DND-41 (cell line): ENCODE data around the gene PRKACG.

ENCODE experiments used
- ATAC-seq: fragments of 200-7000 bp; cut with Tn5 transposase; 3 replicates; pipeline ENCODE4 v1.9.1; 2021; ENCODE audit warnings: low read depth; ENCODE audit not compliant: insufficient read depth
- DNase-seq: peaks from one replicate; pipeline ENCODE4 v3.0.0-alpha.2; 2020
- H2AFZ ChIP-seq: 2 replicates; pipeline ENCODE4 v1.6.0; 2012; ENCODE audit warnings: low read depth, low read length
- H3K27ac ChIP-seq: 2 replicates; pipeline ENCODE4 v1.5.1; 2012; ENCODE audit warnings: low read length, inconsistent platforms
- H3K27me3 ChIP-seq: fragments of 200-600 bp; sonication (generic); 2 replicates; pipeline ENCODE4 v1.6.0; 2012; ENCODE audit warnings: low read length, mild to moderate bottlenecking, inconsistent platforms; ENCODE audit not compliant: insufficient read depth, poor library complexity
- H3K36me3 ChIP-seq: 2 replicates; pipeline ENCODE4 v1.5.1; 2012; ENCODE audit warnings: low read length, inconsistent platforms; ENCODE audit not compliant: insufficient read depth
- H3K4me1 ChIP-seq: 2 replicates; pipeline ENCODE4 v1.5.1; 2012; ENCODE audit warnings: mild to moderate bottlenecking, low read length; ENCODE audit not compliant: insufficient read depth
- H3K4me2 ChIP-seq: 2 replicates; pipeline ENCODE4 v1.6.0; 2012; ENCODE audit warnings: mild to moderate bottlenecking, moderate library complexity, low read length, inconsistent platforms; ENCODE audit not compliant: insufficient read depth
- H3K4me3 ChIP-seq, 2 experiments: fragments of 200-600 bp in 1 of 2; shearing (Covaris generic) in 1 of 2; 2 replicates each; pipeline ENCODE4 v1.5.1; 2012 to 2016; ENCODE audit warnings: inconsistent platforms in 2 of 2, low read length in 2 of 2, mild to moderate bottlenecking in 2 of 2, low read depth in 1 of 2, moderate library complexity in 1 of 2
- H3K79me2 ChIP-seq: 2 replicates; pipeline ENCODE4 v1.6.0; 2012; ENCODE audit warnings: low read length, inconsistent platforms; ENCODE audit not compliant: insufficient read depth
- H3K9ac ChIP-seq: 2 replicates; pipeline ENCODE4 v1.6.0; 2012; ENCODE audit warnings: low read depth, mild to moderate bottlenecking, inconsistent platforms, low read length, moderate library complexity
- H3K9me3 ChIP-seq: 2 replicates; pipeline ENCODE4 v1.5.1; 2012; ENCODE audit warnings: low read length, moderate library complexity, mild to moderate bottlenecking, inconsistent platforms; ENCODE audit not compliant: insufficient read depth, severe bottlenecking
- H4K20me1 ChIP-seq: 2 replicates; pipeline ENCODE4 v1.6.0; 2012; ENCODE audit warnings: low read length; ENCODE audit not compliant: insufficient read depth
- EZH2 ChIP-seq: IDR thresholded peaks from 3 replicates; pipeline ENCODE4 v1.6.1; 2012; ENCODE audit warnings: borderline replicate concordance, low read depth, mild to moderate bottlenecking, moderate library complexity, low read length, inconsistent platforms; ENCODE audit not compliant: severe bottlenecking
- TF ChIP-seq, protein P1 (sequence below): IDR thresholded peaks from 2 replicates; pipeline ENCODE4 v1.5.1; 2012; ENCODE audit warnings: borderline replicate concordance, low read length, moderate library complexity, mild to moderate bottlenecking; ENCODE audit not compliant: poor library complexity, severe bottlenecking; ENCODE audit errors: extremely low read depth

Gene PRKACG

DNA sequence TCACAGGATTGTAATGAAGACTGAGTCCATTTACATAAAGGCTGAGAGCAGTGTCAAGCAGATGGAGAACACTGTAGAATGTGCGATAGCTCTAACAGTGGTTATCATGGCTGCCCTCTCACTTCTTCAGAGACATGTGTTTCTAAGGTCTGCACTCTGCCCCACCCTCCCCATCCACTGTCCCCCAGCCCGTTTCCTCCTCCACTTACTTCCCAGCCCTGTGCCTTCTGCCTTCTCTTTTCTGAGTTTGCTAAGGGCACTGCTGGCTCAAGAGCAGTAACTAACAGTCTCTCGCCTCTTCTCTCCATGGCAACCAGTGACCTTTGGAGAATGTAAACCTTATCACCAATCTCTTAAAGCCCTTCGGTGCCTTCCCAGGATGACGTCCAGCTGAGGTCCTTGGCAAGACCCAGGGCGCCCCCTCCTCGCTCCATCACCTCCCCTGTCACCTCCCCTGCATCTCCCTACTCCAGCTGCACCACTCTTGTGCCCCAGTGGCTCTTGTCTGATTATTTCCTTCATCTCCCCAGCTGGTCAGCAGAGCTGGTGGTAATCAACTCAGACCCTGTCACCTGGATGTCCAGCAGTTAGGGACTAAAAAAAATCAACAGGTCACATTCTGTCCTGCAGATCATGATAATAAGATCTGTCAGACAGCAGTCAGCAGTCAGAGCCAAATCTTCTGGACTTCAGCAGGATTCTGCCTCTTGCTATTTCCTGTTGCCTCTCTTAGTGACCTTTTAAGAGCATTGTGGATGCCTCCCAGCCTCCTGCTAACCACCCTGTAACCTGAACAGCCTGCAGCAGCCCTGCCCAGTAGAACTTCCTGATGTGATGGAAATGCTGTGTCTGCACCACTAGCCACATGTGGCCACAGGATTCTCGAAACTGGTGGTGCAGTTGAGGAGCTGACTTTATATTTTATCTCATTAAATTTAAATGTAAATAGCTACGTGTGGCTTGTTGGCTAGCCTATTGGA, 30.6 kb upstream of the PRKACG start:
- Histone ChIP-seq H3K27ac (no peak overlapping the region), H3K36me3 (peaks cover 11% of the 10 kb centered on the region), H3K4me2 (no peak overlapping the region), H3K9ac (no peak overlapping the region), H3K27me3 (no peaks in the 10 kb centered on the region), H3K9me3 (no peaks in the 10 kb centered on the region), H3K4me3 (no peak overlapping the region), H3K4me1 (no peaks in the 10 kb centered on the region), H3K79me2 (peaks cover 10% of the 10 kb centered on the region; the same call in 1 of the 2 replicates), H2AFZ (no peak overlapping the region), H4K20me1 (no peaks in the 10 kb centered on the region; the same call in 1 of the 2 replicates)
- DNase-seq (no peak), ATAC-seq (no peak)
- no peak for TF ChIP-seq EZH2
- TF ChIP-seq, protein P1, sequence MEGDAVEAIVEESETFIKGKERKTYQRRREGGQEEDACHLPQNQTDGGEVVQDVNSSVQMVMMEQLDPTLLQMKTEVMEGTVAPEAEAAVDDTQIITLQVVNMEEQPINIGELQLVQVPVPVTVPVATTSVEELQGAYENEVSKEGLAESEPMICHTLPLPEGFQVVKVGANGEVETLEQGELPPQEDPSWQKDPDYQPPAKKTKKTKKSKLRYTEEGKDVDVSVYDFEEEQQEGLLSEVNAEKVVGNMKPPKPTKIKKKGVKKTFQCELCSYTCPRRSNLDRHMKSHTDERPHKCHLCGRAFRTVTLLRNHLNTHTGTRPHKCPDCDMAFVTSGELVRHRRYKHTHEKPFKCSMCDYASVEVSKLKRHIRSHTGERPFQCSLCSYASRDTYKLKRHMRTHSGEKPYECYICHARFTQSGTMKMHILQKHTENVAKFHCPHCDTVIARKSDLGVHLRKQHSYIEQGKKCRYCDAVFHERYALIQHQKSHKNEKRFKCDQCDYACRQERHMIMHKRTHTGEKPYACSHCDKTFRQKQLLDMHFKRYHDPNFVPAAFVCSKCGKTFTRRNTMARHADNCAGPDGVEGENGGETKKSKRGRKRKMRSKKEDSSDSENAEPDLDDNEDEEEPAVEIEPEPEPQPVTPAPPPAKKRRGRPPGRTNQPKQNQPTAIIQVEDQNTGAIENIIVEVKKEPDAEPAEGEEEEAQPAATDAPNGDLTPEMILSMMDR: no peak

DNA sequence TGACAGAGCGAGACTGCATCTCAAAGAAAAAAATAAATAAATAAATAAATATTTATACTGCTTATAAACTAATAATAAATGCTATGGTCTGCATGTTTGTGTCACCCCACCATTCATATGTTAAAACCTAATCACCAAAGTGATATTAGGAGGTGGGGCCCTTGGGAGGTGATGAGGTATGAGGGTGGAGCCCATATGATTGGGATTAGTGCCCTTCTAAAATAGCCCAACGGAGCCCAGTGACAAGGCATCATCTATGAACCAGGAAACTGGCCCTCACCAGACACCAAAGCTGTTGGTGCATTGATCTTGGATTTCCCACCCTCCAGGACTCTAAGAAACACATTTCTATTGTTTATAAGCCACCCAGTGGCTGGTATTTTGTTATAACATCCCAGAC, 26.7 kb upstream of the PRKACG start:
- H3K4me3 ChIP-seq: no peak overlapping the region
- ATAC-seq: no peak
- H3K27ac ChIP-seq: no peak overlapping the region
- H3K9ac ChIP-seq: no peak overlapping the region
- peaks cover 3% of the 10 kb centered on the region; the same call in 1 of the 2 replicates for H4K20me1 ChIP-seq
- H3K36me3 ChIP-seq: no peaks in the 10 kb centered on the region
- no peak overlapping the region for H2AFZ ChIP-seq
- no peak for TF ChIP-seq EZH2
- TF ChIP-seq, protein P1: no peak
- H3K9me3 ChIP-seq: no peaks in the 10 kb centered on the region
- DNase-seq: no peak
- H3K27me3 ChIP-seq: no peaks in the 10 kb centered on the region
- H3K4me2 ChIP-seq: no peak overlapping the region
- H3K4me1 ChIP-seq: peaks cover 8% of the 10 kb centered on the region
- H3K79me2 ChIP-seq: peaks cover 30% of the 10 kb centered on the region

DNA sequence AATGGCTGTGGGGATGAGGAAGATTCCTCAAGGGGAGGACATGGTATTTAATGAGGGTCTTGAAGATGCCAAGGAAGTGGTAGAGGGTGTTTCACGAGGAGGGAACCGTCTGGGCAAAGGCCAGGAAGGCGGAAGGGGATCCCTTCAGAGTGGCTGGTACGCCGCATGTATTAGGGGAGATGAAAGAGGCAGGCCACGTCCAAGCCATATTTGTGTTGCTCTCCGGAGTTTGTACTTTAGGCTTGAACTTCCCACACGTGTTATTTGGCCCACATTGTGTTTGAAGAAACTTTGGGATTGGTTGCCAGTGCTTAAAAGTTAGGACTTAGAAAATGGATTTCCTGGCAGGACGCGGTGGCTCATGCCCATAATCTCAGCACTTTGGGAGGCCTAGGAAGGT, 22.9 kb upstream of the PRKACG start:
- H3K4me1 ChIP-seq: peaks cover 13% of the 10 kb centered on the region
- peak overlapping the region; percentile 92 for H2AFZ ChIP-seq
- DNase-seq: no peak
- no peaks in the 10 kb centered on the region for H3K36me3 ChIP-seq
- no peak overlapping the region for H3K27ac ChIP-seq
- H3K4me2 ChIP-seq: peak overlapping the region; percentile 76
- H3K79me2 ChIP-seq: peaks cover 33% of the 10 kb centered on the region
- H3K9ac ChIP-seq: peak overlapping the region; percentile 73
- no peaks in the 10 kb centered on the region for H3K27me3 ChIP-seq
- ATAC-seq: no peak
- H3K9me3 ChIP-seq: no peaks in the 10 kb centered on the region
- peak overlapping the region; percentile 54 to 90; a peak in 3 of 4 replicates for H3K4me3 ChIP-seq
- H4K20me1 ChIP-seq: peaks cover 3% of the 10 kb centered on the region; the same call in 1 of the 2 replicates
- no peak for TF ChIP-seq EZH2
- TF ChIP-seq, protein P1: no peak
